WTC11 (cell line): ENCODE measurements around the gene REXO2. TPM values are rescaled to one million over a fixed set of nuclear protein-coding genes. Genes with fewer than 3 reads are reported as not detected.

Source experiments
- ATAC-seq: fragments of 200-7000 bp; cut with Tn5 transposase; 2 replicates; pipeline ENCODE4 v1.10.0; 2021; ENCODE audit warnings: mild to moderate bottlenecking, moderate library complexity
- CTCF ChIA-PET: fragments of 300-600 bp; sonication (Branson Sonifier 250); formaldehyde crosslinking; loops from one replicate; lab custom pipeline; 2021; ENCODE audit warnings: antibody characterized with exemption; lab: Charles Lee
- POLR2A ChIA-PET: fragments of 350-600 bp; sonication (Branson Sonifier 250); formaldehyde crosslinking; loops from one replicate; lab custom pipeline; 2021; ENCODE audit warnings: antibody characterized with exemption; lab: Charles Lee
- DNase-seq: peaks from one replicate; pipeline ENCODE4 v3.0.0; 2021; ENCODE audit warnings: low spot score
- H3K27ac Mint-ChIP-seq: 2 replicates; pipeline ENCODE4 v1.8.0; 2021; ENCODE audit warnings: mixed read lengths
- H3K27me3 Mint-ChIP-seq: 2 replicates; pipeline ENCODE4 v1.8.0; 2021; ENCODE audit warnings: low read depth, mild to moderate bottlenecking, moderate library complexity, mixed read lengths
- H3K36me3 Mint-ChIP-seq: 2 replicates; pipeline ENCODE4 v1.8.0; 2021; ENCODE audit warnings: mixed read lengths
- H3K4me1 Mint-ChIP-seq: 2 replicates; pipeline ENCODE4 v1.8.0; 2022; ENCODE audit warnings: mixed read lengths
- H3K4me3 Mint-ChIP-seq: 2 replicates; pipeline ENCODE4 v1.8.0; 2021; ENCODE audit warnings: mild to moderate bottlenecking, moderate library complexity, mixed read lengths
- H3K9me3 Mint-ChIP-seq: 2 replicates; pipeline ENCODE4 v1.8.0; 2021; ENCODE audit warnings: mixed read lengths
- AFF4 ChIP-seq: sonication (generic); formaldehyde crosslinking; IDR thresholded peaks from 2 replicates; pipeline ENCODE4 v1.8.1; 2023; ENCODE audit warnings: mild to moderate bottlenecking, missing genetic modification reagents, borderline replicate concordance
- ATF1 ChIP-seq: sonication (generic); formaldehyde crosslinking; IDR thresholded peaks from 2 replicates; pipeline ENCODE4 v1.8.1; 2023; ENCODE audit warnings: mild to moderate bottlenecking, moderate library complexity, missing genetic modification reagents
- ATF2 ChIP-seq: sonication (generic); formaldehyde crosslinking; IDR thresholded peaks from 2 replicates; pipeline ENCODE4 v1.8.1; 2022; ENCODE audit warnings: low read depth, missing genetic modification reagents, borderline replicate concordance
- ATF3 ChIP-seq: sonication (generic); formaldehyde crosslinking; conservative IDR thresholded peaks from 2 replicates; pipeline ENCODE4 v1.8.1; 2022; ENCODE audit warnings: mild to moderate bottlenecking, missing genetic modification reagents
- CREM ChIP-seq: sonication (generic); formaldehyde crosslinking; IDR thresholded peaks from 2 replicates; pipeline ENCODE4 v1.8.1; 2022; ENCODE audit warnings: mild to moderate bottlenecking, missing genetic modification reagents, moderate library complexity
- GABPB1 ChIP-seq: sonication (generic); formaldehyde crosslinking; IDR thresholded peaks from 2 replicates; pipeline ENCODE4 v1.8.1; 2023; ENCODE audit warnings: mild to moderate bottlenecking, missing genetic modification reagents
- GRHL2 ChIP-seq: fragments of 250-450 bp; sonication (Bioruptor Pico); IDR thresholded peaks from 2 replicates; pipeline ENCODE4 v1.8.0; 2022; ENCODE audit warnings: mild to moderate bottlenecking, moderate library complexity; ENCODE audit not compliant: insufficient replicate concordance, severe bottlenecking
- GTF2I ChIP-seq: fragments of 250-450 bp; sonication (Bioruptor Pico); conservative IDR thresholded peaks from 2 replicates; pipeline ENCODE4 v1.4.0; 2021; ENCODE audit warnings: mild to moderate bottlenecking
- JAZF1 ChIP-seq: fragments of 250-450 bp; sonication (Bioruptor Pico); IDR thresholded peaks from 2 replicates; pipeline ENCODE4 v1.9.0; 2021; ENCODE audit warnings: moderate library complexity, mild to moderate bottlenecking, inconsistent platforms
- JUN ChIP-seq: sonication (generic); formaldehyde crosslinking; IDR thresholded peaks from 2 replicates; pipeline ENCODE4 v1.8.0; 2023; ENCODE audit warnings: mild to moderate bottlenecking, missing genetic modification reagents
- NFATC4 ChIP-seq: fragments of 250-450 bp; sonication (Bioruptor Pico); IDR thresholded peaks from 2 replicates; pipeline ENCODE4 v1.9.0; 2021; ENCODE audit warnings: mild to moderate bottlenecking
- NR2C2 ChIP-seq: sonication (generic); formaldehyde crosslinking; IDR thresholded peaks from 2 replicates; pipeline ENCODE4 v1.8.0; 2022; ENCODE audit warnings: mild to moderate bottlenecking, missing genetic modification reagents
- OVOL2 ChIP-seq: fragments of 250-450 bp; sonication (Bioruptor Pico); IDR thresholded peaks from 2 replicates; pipeline ENCODE4 v1.9.0; 2021; ENCODE audit warnings: mild to moderate bottlenecking, borderline replicate concordance
- PRRX2 ChIP-seq: fragments of 250-450 bp; sonication (Bioruptor Pico); IDR thresholded peaks from 2 replicates; pipeline ENCODE4 v1.8.0; 2021; ENCODE audit warnings: mild to moderate bottlenecking
- RELA ChIP-seq: sonication (generic); formaldehyde crosslinking; IDR thresholded peaks from 2 replicates; pipeline ENCODE4 v1.8.1; 2022; ENCODE audit warnings: missing genetic modification reagents, mild to moderate bottlenecking, borderline replicate concordance
- SMAD3 ChIP-seq: sonication (generic); formaldehyde crosslinking; IDR thresholded peaks from 2 replicates; pipeline ENCODE4 v1.8.0; 2022; ENCODE audit warnings: missing genetic modification reagents, mild to moderate bottlenecking, borderline replicate concordance
- SOX15 ChIP-seq: fragments of 250-450 bp; sonication (Bioruptor Pico); IDR thresholded peaks from 2 replicates; pipeline ENCODE4 v1.9.0; 2021; ENCODE audit warnings: mild to moderate bottlenecking
- SP1 ChIP-seq: sonication (generic); formaldehyde crosslinking; conservative IDR thresholded peaks from 2 replicates; pipeline ENCODE4 v1.8.1; 2022; ENCODE audit warnings: missing genetic modification reagents
- TP53 ChIP-seq: sonication (generic); formaldehyde crosslinking; IDR thresholded peaks from 2 replicates; pipeline ENCODE4 v1.8.1; 2023; ENCODE audit warnings: mild to moderate bottlenecking, missing genetic modification reagents
- ZBTB21 ChIP-seq: sonication (generic); formaldehyde crosslinking; IDR thresholded peaks from 2 replicates; pipeline ENCODE4 v1.8.1; 2023; ENCODE audit warnings: mild to moderate bottlenecking, missing genetic modification reagents, borderline replicate concordance
- ZNF121 ChIP-seq: sonication (generic); formaldehyde crosslinking; IDR thresholded peaks from 2 replicates; pipeline ENCODE4 v1.8.0; 2023; ENCODE audit warnings: missing genetic modification reagents
- ZNF232 ChIP-seq: sonication (generic); formaldehyde crosslinking; IDR thresholded peaks from 2 replicates; pipeline ENCODE4 v1.8.0; 2022; ENCODE audit warnings: mild to moderate bottlenecking, missing genetic modification reagents
- ZNF396 ChIP-seq: fragments of 250-450 bp; sonication (Bioruptor Pico); IDR thresholded peaks from 2 replicates; pipeline ENCODE4 v1.8.0; 2021; ENCODE audit warnings: mild to moderate bottlenecking, moderate library complexity, borderline replicate concordance
- ZNF416 ChIP-seq: fragments of 250-450 bp; sonication (Bioruptor Pico); IDR thresholded peaks from 2 replicates; pipeline ENCODE4 v1.9.0; 2021; ENCODE audit warnings: mild to moderate bottlenecking, inconsistent platforms
- total RNA-seq: library from RNA; stranded (reverse); gene quantifications from 3 replicates; pipeline ENCODE4 v1.2.3, GENCODE V29; 2021
- TF ChIP-seq, protein P1 (sequence below): sonication (generic); formaldehyde crosslinking; conservative IDR thresholded peaks from 2 replicates; pipeline ENCODE4 v1.8.1; 2023; ENCODE audit warnings: mild to moderate bottlenecking, low read depth, missing genetic modification reagents, moderate library complexity
- TF ChIP-seq, protein P2 (sequence below): sonication (generic); formaldehyde crosslinking; IDR thresholded peaks from 2 replicates; pipeline ENCODE4 v1.8.1; 2023; ENCODE audit warnings: mild to moderate bottlenecking, missing genetic modification reagents

Gene REXO2
- total RNA-seq, 1 experiment from 2014 or later = 98.8 TPM

- Mint-ChIP-seq H3K27me3 (no peaks in the 10 kb centered on the region), H3K27ac (peak overlapping the region; percentile 99), H3K4me1 (peaks cover 39% of the 10 kb centered on the region), H3K36me3 (peaks cover 35% of the 10 kb centered on the region), H3K9me3 (no peaks in the 10 kb centered on the region), H3K4me3 (peak overlapping the region; percentile 90)
- POLR2A ChIA-PET = interaction anchor here (0.6 kb wide), 1 partner anchor 201 kb away, joined by 4 read pairs; no protein-coding TSS in a partner anchor
- no peak for ATAC-seq
- no peak for TF ChIP-seq SMAD3
- TF ChIP-seq ATF2 (CRISPR knock-in tag) = no peak
- TF ChIP-seq ZNF396 (CRISPR knock-in tag) = no peak
- no peak for TF ChIP-seq GTF2I (CRISPR knock-in tag)
- TF ChIP-seq AFF4 = no peak
- TF ChIP-seq NFATC4 (CRISPR knock-in tag) = no peak
- no peak for TF ChIP-seq OVOL2 (CRISPR knock-in tag)
- no peak for TF ChIP-seq CREM (CRISPR knock-in tag)
- no peak for TF ChIP-seq NR2C2 (CRISPR knock-in tag)
- no peak for TF ChIP-seq SOX15
- CTCF ChIA-PET = interaction anchor here (0.8 kb wide), 1 partner anchor 120 kb away, joined by 3 read pairs; no protein-coding TSS in a partner anchor
- DNase-seq = no peak
Measured at GRCh38 chr11:114401311-114401710, 38.0 kb upstream of the REXO2 start.

GRCh38 chr11:114412946-114413345, 26.3 kb upstream of the REXO2 start:
- Mint-ChIP-seq H3K4me1 (peaks cover 9% of the 10 kb centered on the region), H3K4me3 (no peak overlapping the region), H3K9me3 (peaks cover 6% of the 10 kb centered on the region; the same call in 1 of the 2 replicates), H3K36me3 (peaks cover 30% of the 10 kb centered on the region), H3K27ac (peak overlapping the region; percentile 32; the same call in 1 of the 2 replicates), H3K27me3 (no peaks in the 10 kb centered on the region)
- ATAC-seq (no peak), DNase-seq (no peak)
- CTCF ChIA-PET = interaction anchor here (1.9 kb wide), 1 partner anchor 72 kb away, joined by 7 read pairs; no protein-coding TSS in a partner anchor
- POLR2A ChIA-PET = no interaction called here
- no peak for TF ChIP-seq ZBTB21

- POLR2A ChIA-PET = no interaction called here
- H3K27ac Mint-ChIP-seq = peak overlapping the region; percentile 34; the same call in 1 of the 2 replicates
Measured at GRCh38 chr11:114413958-114414357, 25.3 kb upstream of the REXO2 start.

More at GRCh38 chr11:114413958-114414357, 25.3 kb upstream of the REXO2 start:
- CTCF ChIA-PET = no interaction called here
- DNase-seq (no peak), ATAC-seq (peak; percentile 78)
- no peak overlapping the region for H3K4me3 Mint-ChIP-seq
- TF ChIP-seq JAZF1 (CRISPR knock-in tag) (no peak), ATF3 (CRISPR knock-in tag) (no peak), PRRX2 (CRISPR knock-in tag) (no peak), TP53 (CRISPR knock-in tag) (no peak), ATF1 (CRISPR knock-in tag) (no peak), ZNF232 (CRISPR knock-in tag) (no peak), GRHL2 (CRISPR knock-in tag) (no peak), ZNF416 (CRISPR knock-in tag) (no peak), SP1 (CRISPR knock-in tag) (no peak), JUN (no peak), NR2C2 (CRISPR knock-in tag) (no peak), RELA (CRISPR knock-in tag) (no peak), GABPB1 (no peak), ZNF121 (CRISPR knock-in tag) (no peak)
- TF ChIP-seq, protein P1, sequence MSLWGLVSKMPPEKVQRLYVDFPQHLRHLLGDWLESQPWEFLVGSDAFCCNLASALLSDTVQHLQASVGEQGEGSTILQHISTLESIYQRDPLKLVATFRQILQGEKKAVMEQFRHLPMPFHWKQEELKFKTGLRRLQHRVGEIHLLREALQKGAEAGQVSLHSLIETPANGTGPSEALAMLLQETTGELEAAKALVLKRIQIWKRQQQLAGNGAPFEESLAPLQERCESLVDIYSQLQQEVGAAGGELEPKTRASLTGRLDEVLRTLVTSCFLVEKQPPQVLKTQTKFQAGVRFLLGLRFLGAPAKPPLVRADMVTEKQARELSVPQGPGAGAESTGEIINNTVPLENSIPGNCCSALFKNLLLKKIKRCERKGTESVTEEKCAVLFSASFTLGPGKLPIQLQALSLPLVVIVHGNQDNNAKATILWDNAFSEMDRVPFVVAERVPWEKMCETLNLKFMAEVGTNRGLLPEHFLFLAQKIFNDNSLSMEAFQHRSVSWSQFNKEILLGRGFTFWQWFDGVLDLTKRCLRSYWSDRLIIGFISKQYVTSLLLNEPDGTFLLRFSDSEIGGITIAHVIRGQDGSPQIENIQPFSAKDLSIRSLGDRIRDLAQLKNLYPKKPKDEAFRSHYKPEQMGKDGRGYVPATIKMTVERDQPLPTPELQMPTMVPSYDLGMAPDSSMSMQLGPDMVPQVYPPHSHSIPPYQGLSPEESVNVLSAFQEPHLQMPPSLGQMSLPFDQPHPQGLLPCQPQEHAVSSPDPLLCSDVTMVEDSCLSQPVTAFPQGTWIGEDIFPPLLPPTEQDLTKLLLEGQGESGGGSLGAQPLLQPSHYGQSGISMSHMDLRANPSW = no peak
- TF ChIP-seq, protein P2, sequence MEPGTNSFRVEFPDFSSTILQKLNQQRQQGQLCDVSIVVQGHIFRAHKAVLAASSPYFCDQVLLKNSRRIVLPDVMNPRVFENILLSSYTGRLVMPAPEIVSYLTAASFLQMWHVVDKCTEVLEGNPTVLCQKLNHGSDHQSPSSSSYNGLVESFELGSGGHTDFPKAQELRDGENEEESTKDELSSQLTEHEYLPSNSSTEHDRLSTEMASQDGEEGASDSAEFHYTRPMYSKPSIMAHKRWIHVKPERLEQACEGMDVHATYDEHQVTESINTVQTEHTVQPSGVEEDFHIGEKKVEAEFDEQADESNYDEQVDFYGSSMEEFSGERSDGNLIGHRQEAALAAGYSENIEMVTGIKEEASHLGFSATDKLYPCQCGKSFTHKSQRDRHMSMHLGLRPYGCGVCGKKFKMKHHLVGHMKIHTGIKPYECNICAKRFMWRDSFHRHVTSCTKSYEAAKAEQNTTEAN = no peak
- H3K27me3 Mint-ChIP-seq = no peaks in the 10 kb centered on the region
- H3K9me3 Mint-ChIP-seq = peaks cover 6% of the 10 kb centered on the region; the same call in 1 of the 2 replicates
- peaks cover 9% of the 10 kb centered on the region for H3K4me1 Mint-ChIP-seq
- peaks cover 24% of the 10 kb centered on the region for H3K36me3 Mint-ChIP-seq
